T-helper 17 cell (primary cell): ENCODE measurements around the gene ALKBH7. TPM values are rescaled to one million over a fixed set of nuclear protein-coding genes. Genes with fewer than 3 reads are reported as not detected.
"Not testable (repeated sequence)": the region's sequence is repeated elsewhere in the genome, so short reads cannot be mapped to it uniquely, and the experiment has no call there.

Source experiments
- ATAC-seq: fragments of 150-1000 bp; cut with Tn5 transposase; 2 replicates; pipeline ENCODE4 v1.10.0; 2021; ENCODE audit warnings: mild to moderate bottlenecking, moderate library complexity
- DNase-seq, 3 donors: peaks; one replicate each; pipeline versions ENCODE4 v3.0.0 to v3.0.0-alpha.2; 2020 to 2021
- H3K9me3 ChIP-seq: one replicate; pipeline ENCODE4 v1.7.0; 2013; ENCODE audit warnings: low read length, mild to moderate bottlenecking; ENCODE audit not compliant: control insufficient read depth, poor library complexity, severe bottlenecking
- H3K27ac Mint-ChIP-seq: one replicate; pipeline ENCODE4 v1.8.0; 2022; ENCODE audit warnings: mild to moderate bottlenecking, moderate library complexity, mixed read lengths
- H3K27me3 Mint-ChIP-seq: one replicate; pipeline ENCODE4 v1.8.0; 2022; ENCODE audit warnings: mixed read lengths
- H3K36me3 Mint-ChIP-seq: one replicate; pipeline ENCODE4 v1.8.0; 2022; ENCODE audit warnings: low read depth, mixed read lengths
- H3K4me1 Mint-ChIP-seq: one replicate; pipeline ENCODE4 v1.8.0; 2022; ENCODE audit warnings: mild to moderate bottlenecking, mixed read lengths
- H3K4me3 Mint-ChIP-seq: one replicate; pipeline ENCODE4 v1.8.0; 2022; ENCODE audit warnings: mild to moderate bottlenecking, moderate library complexity, mixed read lengths
- total RNA-seq, 4 donors: library from RNA in 2 of 4; stranded (reverse) in 2 of 4; gene quantifications; one replicate each; pipeline ENCODE4 v1.2.3 and lab custom pipeline; 2022 to 2026

The ALKBH7 gene, protein sequence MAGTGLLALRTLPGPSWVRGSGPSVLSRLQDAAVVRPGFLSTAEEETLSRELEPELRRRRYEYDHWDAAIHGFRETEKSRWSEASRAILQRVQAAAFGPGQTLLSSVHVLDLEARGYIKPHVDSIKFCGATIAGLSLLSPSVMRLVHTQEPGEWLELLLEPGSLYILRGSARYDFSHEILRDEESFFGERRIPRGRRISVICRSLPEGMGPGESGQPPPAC
- total RNA-seq (10 to 100 TPM; 44.1 to 47.6 TPM), total RNA-seq (lab: John Stamatoyannopoulos, UW) (16.8 to 17.4 reads per million in 2 donors)

GRCh38 chr19:6372594-6373095 is at the start of gene ALKBH7:
TSS of gene ALKBH7 (plus strand) at chr19:6372794. CDS start at chr19:6372821, 27 bp downstream.
- Mint-ChIP-seq H3K4me1 (peaks cover 19% of the 10 kb centered on the region), H3K36me3 (peaks cover 2% of the 10 kb centered on the region), H3K27me3 (no peaks in the 10 kb centered on the region), H3K27ac (peak within 1 kb of the TSS; percentile 85), H3K4me3 (peak within 1 kb of the TSS; percentile 93)
- ATAC-seq (peak; percentile 82), DNase-seq (peak; percentile 89 to 92 (median 91))
- H3K9me3 ChIP-seq: no peaks in the 10 kb centered on the region

- H3K27ac Mint-ChIP-seq: no peak overlapping the region
- no peak overlapping the region for H3K4me3 Mint-ChIP-seq
- peaks cover 4% of the 10 kb centered on the region for H3K36me3 Mint-ChIP-seq
- no peaks in the 10 kb centered on the region for H3K27me3 Mint-ChIP-seq
- H3K4me1 Mint-ChIP-seq: peaks cover 4% of the 10 kb centered on the region
- DNase-seq: no peak
- no peaks in the 10 kb centered on the region for H3K9me3 ChIP-seq
- no peak for ATAC-seq
Measured at GRCh38 chr19:6324757-6325156, 47.8 kb upstream of the ALKBH7 start.

GRCh38 chr19:6325614-6326013 is 47.0 kb upstream of the ALKBH7 start:
- H3K4me1 Mint-ChIP-seq: peaks cover 4% of the 10 kb centered on the region
- no peak for DNase-seq
- H3K27me3 Mint-ChIP-seq: no peaks in the 10 kb centered on the region
- no peak overlapping the region for H3K4me3 Mint-ChIP-seq
- peaks cover 4% of the 10 kb centered on the region for H3K36me3 Mint-ChIP-seq
- no peak for ATAC-seq
- no peaks in the 10 kb centered on the region for H3K9me3 ChIP-seq
- no peak overlapping the region for H3K27ac Mint-ChIP-seq

DNA sequence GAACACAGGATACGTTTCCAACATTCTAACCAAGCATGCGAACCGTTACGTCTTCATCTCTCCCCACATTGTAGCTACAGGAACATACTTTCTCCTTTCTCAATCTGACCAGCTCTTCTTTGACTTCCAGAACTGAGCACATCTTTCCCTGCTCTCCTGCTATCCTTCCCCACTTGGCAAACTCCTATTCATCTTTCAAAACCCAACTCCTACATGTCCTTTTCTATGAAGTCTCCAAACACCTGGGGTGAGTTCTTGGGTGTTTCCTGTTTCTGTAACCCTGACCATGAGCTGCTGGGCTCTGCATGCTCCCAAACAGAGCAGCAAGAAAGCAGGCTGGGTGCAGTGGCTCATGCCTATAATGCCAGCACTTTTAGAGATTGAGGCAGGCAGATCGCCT is 45.8 kb upstream of the ALKBH7 start:
- no peaks in the 10 kb centered on the region for H3K9me3 ChIP-seq
- no peak overlapping the region for H3K4me3 Mint-ChIP-seq
- no peak overlapping the region for H3K27ac Mint-ChIP-seq
- DNase-seq: no peak
- H3K36me3 Mint-ChIP-seq: peaks cover 4% of the 10 kb centered on the region
- H3K4me1 Mint-ChIP-seq: peaks cover 4% of the 10 kb centered on the region
- ATAC-seq: no peak
- H3K27me3 Mint-ChIP-seq: no peaks in the 10 kb centered on the region

GRCh38 chr19:6333439-6333838 is 39.2 kb upstream of the ALKBH7 start, which contains the start of gene ACER1:
TSS of gene ACER1 (minus strand) at chr19:6333612. CDS start at chr19:6333551, 61 bp downstream.
- DNase-seq (no peak), ATAC-seq (no peak)
- Mint-ChIP-seq H3K27ac (no peak within 1 kb of the TSS), H3K36me3 (no peaks in the 10 kb centered on the region), H3K27me3 (no peaks in the 10 kb centered on the region), H3K4me3 (no peak within 1 kb of the TSS), H3K4me1 (no peaks in the 10 kb centered on the region)
- no peaks in the 10 kb centered on the region for H3K9me3 ChIP-seq

DNA sequence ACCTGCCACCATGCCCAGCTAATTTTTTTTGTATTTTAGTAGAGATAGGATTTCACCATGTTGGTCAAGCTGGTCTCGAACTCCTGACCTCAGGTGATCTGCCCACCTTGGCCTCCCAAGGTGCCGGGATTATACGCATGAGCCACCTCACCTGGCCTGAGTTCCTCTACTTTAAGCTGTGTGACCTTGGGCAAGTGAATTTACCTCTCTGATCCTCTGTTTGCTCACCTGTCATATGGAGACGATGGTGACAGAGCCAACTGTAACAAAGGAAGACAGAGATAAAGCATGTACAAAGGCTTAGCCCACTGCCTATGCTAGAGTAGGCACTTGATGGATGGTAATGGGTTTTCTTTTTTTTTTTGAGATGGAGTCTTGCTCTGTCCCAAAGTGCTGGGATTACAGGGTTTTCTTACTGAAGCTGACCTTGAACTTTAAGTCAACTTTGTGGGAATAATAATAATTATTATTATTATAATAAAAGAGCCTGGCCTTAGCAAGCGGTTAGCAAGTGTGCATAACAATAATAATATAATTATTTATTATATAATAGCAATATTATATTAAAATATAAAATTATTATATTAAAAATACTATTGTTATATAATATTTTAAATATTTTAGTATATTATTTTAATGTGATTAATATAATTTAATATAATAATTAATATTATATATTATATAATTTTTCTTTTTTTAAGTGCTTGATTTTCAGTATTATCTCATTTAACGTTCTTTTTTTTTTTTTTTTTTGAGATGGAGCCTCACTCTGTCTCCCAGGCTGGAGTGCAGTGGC is 37.9 kb upstream of the ALKBH7 start:
- DNase-seq (no peak), ATAC-seq (no peak)
- Mint-ChIP-seq H3K27ac (no peak overlapping the region), H3K4me3 (no peak overlapping the region), H3K4me1 (no peaks in the 10 kb centered on the region), H3K36me3 (no peaks in the 10 kb centered on the region), H3K27me3 (no peaks in the 10 kb centered on the region)
- H3K9me3 ChIP-seq: no peaks in the 10 kb centered on the region

GRCh38 chr19:6340493-6341201 is 31.9 kb upstream of the ALKBH7 start:
- Mint-ChIP-seq H3K27me3 (no peaks in the 10 kb centered on the region), H3K36me3 (no peaks in the 10 kb centered on the region), H3K4me3 (no peak overlapping the region), H3K27ac (no peak overlapping the region), H3K4me1 (peaks cover 2% of the 10 kb centered on the region)
- H3K9me3 ChIP-seq: no peaks in the 10 kb centered on the region
- ATAC-seq (no peak), DNase-seq (no peak)

GRCh38 chr19:6343462-6343861 is 29.1 kb upstream of the ALKBH7 start:
- peaks cover 5% of the 10 kb centered on the region for H3K36me3 Mint-ChIP-seq
- peaks cover 2% of the 10 kb centered on the region for H3K4me1 Mint-ChIP-seq
- DNase-seq (no peak), ATAC-seq (no peak)
- no peak overlapping the region for H3K4me3 Mint-ChIP-seq
- H3K27ac Mint-ChIP-seq: no peak overlapping the region
- no peaks in the 10 kb centered on the region for H3K27me3 Mint-ChIP-seq
- no peaks in the 10 kb centered on the region for H3K9me3 ChIP-seq

DNA sequence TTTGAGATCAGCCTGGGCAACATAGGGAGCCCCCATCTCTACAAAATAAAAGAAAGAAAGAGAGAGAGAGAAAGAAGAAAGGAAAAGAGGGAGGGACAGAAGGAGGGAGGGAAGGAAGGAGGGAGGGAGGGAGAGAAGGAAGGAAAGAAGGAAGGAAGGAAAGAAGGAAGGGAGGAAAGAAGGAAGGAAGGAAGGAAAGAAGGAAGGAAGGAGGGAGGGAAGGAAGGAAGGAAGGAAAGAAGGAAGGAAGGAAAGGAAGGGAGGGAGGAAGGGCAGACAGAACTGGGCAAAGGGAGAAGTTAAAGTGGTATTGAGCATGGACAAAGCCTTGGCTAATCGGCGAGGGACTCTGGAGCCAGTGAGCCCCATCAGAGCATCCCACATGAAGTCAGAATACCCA is 23.3 kb upstream of the ALKBH7 start:
- H3K9me3 ChIP-seq, ATAC-seq, H3K27me3 Mint-ChIP-seq, H3K4me3 Mint-ChIP-seq, H3K36me3 Mint-ChIP-seq, H3K4me1 Mint-ChIP-seq, DNase-seq: not testable (repeated sequence)
- peak overlapping the region; percentile 61 for H3K27ac Mint-ChIP-seq

DNA sequence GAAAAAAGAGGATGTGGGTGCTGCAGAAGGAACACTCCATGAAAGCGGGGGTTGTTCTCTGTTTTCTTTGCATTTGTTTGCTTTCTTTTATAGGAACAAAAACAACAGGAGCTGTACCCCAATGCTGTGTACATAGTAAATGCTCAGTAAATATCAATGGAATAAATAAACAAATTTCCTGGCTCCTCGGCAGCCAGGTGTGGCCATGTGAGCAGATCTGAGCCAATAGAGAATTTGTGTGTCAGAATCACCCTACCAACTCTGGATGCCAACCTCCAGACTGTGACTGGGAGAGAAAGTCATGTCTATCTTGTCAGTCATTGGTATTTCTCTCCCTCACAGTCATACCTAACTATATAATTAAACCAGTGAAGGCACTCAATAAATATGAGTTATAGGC is 21.9 kb upstream of the ALKBH7 start:
- H3K27ac Mint-ChIP-seq: no peak overlapping the region
- no peaks in the 10 kb centered on the region for H3K9me3 ChIP-seq
- no peaks in the 10 kb centered on the region for H3K27me3 Mint-ChIP-seq
- H3K36me3 Mint-ChIP-seq: peaks cover 9% of the 10 kb centered on the region
- ATAC-seq (no peak), DNase-seq (no peak)
- no peak overlapping the region for H3K4me3 Mint-ChIP-seq
- H3K4me1 Mint-ChIP-seq: peaks cover 3% of the 10 kb centered on the region

DNA sequence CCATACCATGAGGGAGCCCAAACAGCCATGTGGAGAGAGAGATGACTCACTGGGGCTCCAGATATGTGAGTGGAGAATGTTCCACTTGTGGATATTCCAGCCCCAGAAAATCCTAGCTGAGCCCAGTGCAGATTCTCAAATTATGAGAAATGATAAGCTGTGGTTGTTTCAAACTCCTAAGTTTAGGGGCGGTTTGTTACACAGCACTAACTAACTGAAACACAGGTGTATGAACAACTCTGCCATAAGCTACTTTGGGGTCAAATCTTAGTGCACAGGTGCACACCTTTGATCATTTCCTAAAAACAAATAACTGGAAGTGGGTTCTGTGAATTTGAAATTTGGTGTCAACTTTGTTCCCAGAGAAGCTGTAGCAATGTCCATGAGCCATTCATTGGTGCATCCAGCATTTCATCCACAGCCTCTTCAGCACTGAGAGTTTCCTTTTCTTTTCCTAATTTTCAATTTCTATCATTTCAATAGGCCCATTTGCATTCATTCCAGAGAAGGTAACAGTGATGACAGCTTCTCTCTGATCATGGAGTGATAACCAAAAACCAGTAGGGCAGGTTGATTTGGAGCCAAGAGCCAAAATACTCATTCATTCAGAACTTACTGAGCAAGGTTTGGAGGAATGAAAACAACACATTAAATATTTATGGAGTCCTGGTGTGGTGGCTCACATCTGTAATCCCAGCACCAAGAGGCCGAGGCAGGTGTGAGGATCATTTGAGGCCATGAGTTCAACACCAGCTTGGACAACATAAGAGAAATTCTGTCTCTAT is 20.0 kb upstream of the ALKBH7 start:
- no peak for DNase-seq
- Mint-ChIP-seq H3K36me3 (peaks cover 5% of the 10 kb centered on the region), H3K4me1 (peaks cover 3% of the 10 kb centered on the region), H3K4me3 (no peak overlapping the region), H3K27ac (no peak overlapping the region), H3K27me3 (no peaks in the 10 kb centered on the region)
- no peaks in the 10 kb centered on the region for H3K9me3 ChIP-seq
- ATAC-seq: no peak

- H3K9me3 ChIP-seq: no peaks in the 10 kb centered on the region
- no peaks in the 10 kb centered on the region for H3K27me3 Mint-ChIP-seq
- no peak overlapping the region for H3K4me3 Mint-ChIP-seq
- ATAC-seq: no peak
- no peaks in the 10 kb centered on the region for H3K4me1 Mint-ChIP-seq
- no peak for DNase-seq
- H3K36me3 Mint-ChIP-seq: peaks cover 2% of the 10 kb centered on the region
- no peak overlapping the region for H3K27ac Mint-ChIP-seq
Measured at GRCh38 chr19:6354098-6354674, 18.4 kb upstream of the ALKBH7 start.
